Brain microvascular endothelial cell (primary cell): ENCODE results near the gene RNF130.

Experiments
- DNase-seq: peaks from one replicate; pipeline ENCODE4 v3.0.0-alpha.2; 2020
- H3K27ac ChIP-seq: fragments of 250-450 bp; sonication (Bioruptor Pico); 2 replicates; pipeline ENCODE4 v1.5.1; 2020; ENCODE audit warnings: mild to moderate bottlenecking, moderate library complexity
- H3K27me3 ChIP-seq: fragments of 250-450 bp; sonication (Bioruptor Pico); replicated peaks from 2 replicates; pipeline ENCODE4 v1.5.1; 2020; ENCODE audit warnings: mild to moderate bottlenecking
- H3K36me3 ChIP-seq: fragments of 250-450 bp; sonication (Bioruptor Pico); replicated peaks from 2 replicates; pipeline ENCODE4 v1.5.1; 2020; ENCODE audit warnings: mild to moderate bottlenecking
- H3K4me3 ChIP-seq: 2 replicates; pipeline ENCODE4 v1.5.1; 2011; ENCODE audit warnings: low read depth, mild to moderate bottlenecking, control low read depth, low read length, moderate library complexity
- CTCF ChIP-seq: IDR thresholded peaks from 2 replicates; pipeline ENCODE4 v1.5.1; 2011; ENCODE audit warnings: low read depth, mild to moderate bottlenecking, moderate library complexity, low read length, control low read depth, inconsistent platforms; ENCODE audit errors: missing control alignments
- in situ Hi-C: cut with HindIII; loops from 2 replicates; pipeline ENCODE4 v1.10.0; 2017; ENCODE audit warnings: low sequenced_read_pairs, low pct_ligation_motif_present

Gene RNF130

DNA sequence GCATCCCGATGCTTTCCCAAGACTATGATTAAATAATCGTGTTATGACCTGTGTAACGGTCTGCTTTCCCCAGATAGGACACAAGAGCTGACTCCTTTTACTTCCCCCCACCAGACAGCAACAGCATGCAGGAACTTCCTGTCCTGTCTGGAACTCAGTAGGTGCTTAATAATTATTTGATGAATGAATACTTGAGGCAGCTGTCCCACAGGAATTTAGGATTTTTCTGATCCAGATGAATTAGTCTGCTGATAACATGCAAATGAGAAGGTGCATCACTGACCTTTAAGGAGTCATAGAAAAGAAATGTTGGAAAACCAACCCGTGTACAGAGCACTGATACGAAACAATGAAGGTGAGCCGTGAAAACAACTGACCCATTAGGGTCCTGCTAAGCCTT is 12.2 kb downstream of the RNF130 start:
- no peak for TF ChIP-seq CTCF

GRCh38 chr5:180056153-180056552 is 15.4 kb downstream of the RNF130 start:
- no peak overlapping the region for H3K4me3 ChIP-seq
- in situ Hi-C loops, result no loop called here

More for the DNA sequence above, 12.2 kb downstream of the RNF130 start:
- in situ Hi-C loops, result no loop called here
- no peaks in the 10 kb centered on the region for H3K27me3 ChIP-seq
- H3K4me3 ChIP-seq, result no peak overlapping the region
- H3K27ac ChIP-seq, result no peak overlapping the region
- no peak for DNase-seq
- no peaks in the 10 kb centered on the region for H3K36me3 ChIP-seq

DNA sequence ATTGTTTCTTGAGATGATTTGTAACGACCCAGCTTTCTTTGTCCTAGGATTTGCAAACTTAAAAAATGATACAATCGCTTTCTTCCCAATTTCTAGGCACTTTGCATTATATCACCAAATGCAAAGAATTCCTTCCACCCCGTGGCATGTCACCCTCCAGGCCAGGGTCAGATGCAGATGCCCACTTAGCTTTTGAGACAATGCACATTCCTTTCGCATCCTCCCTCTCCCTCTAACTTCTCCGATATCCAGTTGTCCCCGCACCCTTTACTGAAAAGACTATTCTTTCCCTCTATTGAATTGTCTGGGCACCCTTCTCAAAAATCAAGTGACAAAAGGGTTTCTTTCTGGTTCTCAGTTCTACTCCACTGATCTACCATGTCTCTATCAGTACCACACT is 17.3 kb downstream of the RNF130 start:
- Histone ChIP-seq H3K27me3 (no peaks in the 10 kb centered on the region), H3K4me3 (no peak overlapping the region), H3K36me3 (no peaks in the 10 kb centered on the region), H3K27ac (no peak overlapping the region)
- TF ChIP-seq CTCF, result no peak
- in situ Hi-C loops, result no loop called here
- DNase-seq, result no peak

More at GRCh38 chr5:180056153-180056552, 15.4 kb downstream of the RNF130 start:
- H3K36me3 ChIP-seq, result no peaks in the 10 kb centered on the region
- TF ChIP-seq CTCF, result no peak
- no peaks in the 10 kb centered on the region for H3K27me3 ChIP-seq
- no peak overlapping the region for H3K27ac ChIP-seq
- no peak for DNase-seq

DNA sequence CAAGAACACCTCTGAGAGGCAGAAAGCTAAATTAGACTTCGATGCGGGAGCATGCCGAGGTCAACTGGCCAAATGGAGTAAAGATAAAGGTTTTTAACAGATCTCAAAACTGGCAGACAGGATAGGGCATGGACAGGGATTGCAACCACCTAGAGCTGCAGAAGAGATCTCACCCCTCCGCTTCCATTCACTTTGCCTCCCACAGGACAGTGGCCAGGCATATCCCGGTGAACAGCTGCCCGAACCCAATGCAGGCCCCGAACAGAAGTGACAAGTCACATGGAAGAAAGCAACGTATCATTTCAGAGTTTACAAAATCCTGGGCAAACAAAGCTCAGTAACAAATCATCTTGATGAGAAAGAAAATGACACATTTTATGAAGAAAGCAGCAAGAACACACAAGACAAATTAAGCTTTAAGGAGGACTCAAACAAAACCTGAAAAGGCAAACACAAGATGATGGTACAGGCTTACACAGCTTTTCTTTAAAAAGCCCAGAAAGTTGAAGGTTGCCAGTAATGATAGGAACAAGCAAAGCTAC is 18.4 kb downstream of the RNF130 start:
- Histone ChIP-seq H3K27me3 (no peaks in the 10 kb centered on the region), H3K4me3 (no peak overlapping the region), H3K36me3 (no peaks in the 10 kb centered on the region), H3K27ac (no peak overlapping the region)
- in situ Hi-C loops, result no loop called here
- TF ChIP-seq CTCF, result no peak
- DNase-seq, result no peak

DNA sequence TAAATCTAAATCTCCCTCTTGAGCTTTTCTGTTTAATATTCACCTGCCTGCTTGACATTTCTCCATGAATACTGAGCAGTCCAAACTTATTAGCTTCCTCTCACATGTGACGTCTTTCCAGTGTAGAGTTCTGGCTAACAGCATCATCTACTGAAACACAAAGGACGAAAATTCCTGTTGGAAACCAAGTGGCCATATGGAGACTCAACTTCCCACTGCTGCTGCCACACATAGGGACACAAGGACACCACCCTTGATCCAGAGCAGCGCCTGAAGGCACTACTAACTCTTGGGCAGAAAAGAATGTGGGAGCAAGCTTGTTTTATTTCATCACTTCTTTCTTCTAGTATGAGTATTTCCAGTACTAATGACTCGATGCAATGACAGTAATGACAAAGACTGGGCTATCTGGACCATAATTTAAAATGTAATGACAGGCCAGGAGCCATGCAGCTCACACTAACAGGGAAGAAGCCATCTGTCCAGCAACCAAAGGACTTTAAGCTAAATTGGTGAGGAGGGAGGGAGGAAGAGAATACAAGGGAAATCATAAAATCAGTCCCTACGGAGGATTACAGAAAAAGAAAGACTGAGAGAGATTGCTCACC is 19.2 kb downstream of the RNF130 start:
- no peaks in the 10 kb centered on the region for H3K27me3 ChIP-seq
- no peak for DNase-seq
- H3K4me3 ChIP-seq, result no peak overlapping the region
- in situ Hi-C loops, result no loop called here
- H3K36me3 ChIP-seq, result no peaks in the 10 kb centered on the region
- TF ChIP-seq CTCF, result no peak
- no peak overlapping the region for H3K27ac ChIP-seq
